ENCODE data around the gene HADH.
A peak's percentile ranks its signal among the peaks of the same experiment; 100 is the strongest.
"Not testable (repeated sequence)": the region's sequence is repeated elsewhere in the genome, so short reads cannot be mapped to it uniquely, and the experiment has no call there.

The HADH gene

DNA sequence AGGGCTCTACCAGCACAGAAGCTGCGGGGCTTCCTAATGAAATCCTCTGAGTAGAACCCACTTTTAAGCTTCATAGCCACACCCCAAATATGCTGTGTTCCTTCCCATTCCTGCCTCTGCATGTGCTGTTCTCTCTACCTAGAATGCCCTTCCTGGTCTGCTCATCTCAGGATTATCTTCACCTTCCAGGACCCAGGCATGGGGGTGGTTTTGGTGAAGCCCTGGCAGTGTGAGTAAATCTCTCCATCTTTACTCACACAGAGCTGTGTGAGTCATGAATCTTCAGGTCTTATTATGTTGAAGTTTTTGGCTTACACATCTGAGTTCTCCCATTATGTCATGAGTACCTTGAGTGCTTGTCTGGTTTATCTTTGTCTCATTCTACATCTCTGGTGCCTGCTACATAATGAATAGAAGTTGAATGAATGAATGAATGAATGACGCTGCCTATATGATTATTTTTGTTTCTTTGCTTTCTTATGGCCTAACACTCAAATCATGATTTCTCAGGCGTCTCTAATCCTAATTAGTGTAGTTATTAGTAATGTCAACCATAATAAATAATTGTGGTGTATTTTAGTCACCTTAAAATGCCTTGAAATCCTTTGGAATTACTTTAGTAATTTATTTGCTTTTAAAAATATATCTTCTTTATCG lies 41.9 kb downstream of the HADH start:
- no peak for DNase-seq (ENCODE audit: low read depth)

GRCh38 chr4:108033348-108033747 lies 43.7 kb downstream of the HADH start:
- no peak for DNase-seq (ENCODE audit: low read depth)

DNA sequence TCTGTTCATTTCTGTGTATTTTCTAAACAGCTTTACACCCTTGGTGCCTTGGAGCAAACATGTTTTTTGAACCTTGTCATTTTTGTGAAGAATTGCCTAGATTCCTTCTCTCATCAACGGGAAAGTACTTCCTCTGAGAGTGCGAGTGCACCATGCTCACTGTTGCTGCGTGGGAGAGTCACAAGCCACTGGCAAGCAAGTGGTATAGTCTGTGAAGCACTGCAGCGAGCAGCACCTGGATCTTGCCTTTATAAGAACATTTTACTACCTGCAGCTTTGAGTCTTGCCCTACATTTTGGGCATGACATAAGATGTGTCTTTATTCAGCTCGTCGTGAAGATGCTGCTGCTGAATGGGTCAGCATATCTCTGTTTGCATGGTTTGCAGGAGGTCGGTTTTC lies 44.9 kb downstream of the HADH start:
- DNase-seq (ENCODE audit: low read depth), result no peak

DNA sequence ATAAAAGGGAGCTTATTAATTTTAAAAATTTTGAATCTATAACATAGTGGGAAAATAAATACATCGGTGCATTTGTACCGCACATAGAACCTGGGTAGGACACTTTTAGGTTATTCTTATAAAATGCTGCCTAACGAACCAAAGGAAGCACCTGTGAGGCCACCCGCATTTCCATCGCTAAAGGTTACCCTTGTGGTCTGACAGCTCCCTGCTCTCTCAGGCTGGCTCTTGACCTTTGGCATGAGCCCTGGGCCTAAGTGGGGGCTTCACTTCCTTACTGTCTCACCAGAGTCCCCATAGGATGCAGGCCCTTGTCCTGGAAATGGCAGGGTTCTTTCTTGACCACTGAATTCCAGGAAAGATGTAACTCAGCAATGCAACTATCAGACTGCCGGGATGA lies 46.0 kb downstream of the HADH start:
- no peak for DNase-seq (ENCODE audit: low read depth)

DNA sequence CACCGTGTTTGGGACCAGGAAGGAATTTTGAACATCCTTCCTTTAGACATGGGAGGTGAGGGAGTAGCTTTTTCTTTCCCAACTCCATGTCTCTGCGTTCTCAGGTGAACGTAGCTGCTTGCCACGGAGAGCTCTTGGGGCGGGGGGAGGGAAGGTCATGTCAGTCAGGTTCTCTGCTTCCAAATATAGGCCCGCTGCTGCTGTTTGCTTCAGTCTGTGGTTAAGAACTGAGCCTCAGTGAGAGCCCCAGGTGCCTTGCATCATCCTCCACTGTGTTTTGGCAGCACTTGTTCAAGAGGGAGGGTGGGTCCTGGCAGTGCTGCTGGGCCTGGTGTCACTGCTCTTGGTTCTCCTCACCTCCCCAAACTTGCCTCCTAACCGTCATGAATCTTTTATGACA lies 46.5 kb downstream of the HADH start:
- DNase-seq (ENCODE audit: low read depth), result no peak

DNA sequence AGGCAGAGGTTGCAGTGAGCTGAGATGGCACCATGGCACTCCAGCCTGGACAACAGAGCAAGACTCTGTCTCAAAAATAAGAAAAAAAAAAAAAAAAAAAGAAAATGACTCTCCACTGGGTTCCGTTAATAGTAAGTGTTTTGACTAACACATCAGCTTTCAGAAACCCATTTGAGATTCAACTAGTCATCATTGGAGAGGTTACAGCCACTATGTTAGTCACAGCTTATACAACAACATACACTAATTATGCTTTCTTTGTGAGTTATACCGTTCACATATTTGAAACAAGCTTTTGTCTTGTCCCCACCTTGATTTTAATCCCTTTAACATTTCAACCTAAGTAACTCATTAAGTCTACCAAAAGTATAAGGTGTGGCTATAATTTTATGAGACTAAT lies 48.2 kb downstream of the HADH start:
- no peak for DNase-seq (ENCODE audit: low read depth)

DNA sequence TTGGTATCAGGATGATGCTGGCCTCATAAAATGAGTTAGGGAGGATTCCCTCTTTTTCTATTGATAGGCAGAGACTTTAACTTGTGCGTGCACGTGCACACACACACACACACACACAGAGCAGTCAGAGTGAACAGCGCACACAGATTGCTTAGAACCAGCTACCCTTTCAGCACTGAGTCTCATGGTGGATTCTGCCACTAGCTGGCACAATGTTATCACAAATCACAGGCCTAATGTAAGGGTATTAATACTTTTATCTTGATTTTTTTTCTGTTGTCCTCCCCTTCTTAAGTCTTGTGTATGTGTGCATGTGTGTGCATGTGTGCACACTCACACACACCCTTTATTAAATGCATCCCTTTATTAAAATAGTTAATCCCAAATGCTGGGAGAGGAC lies 53.2 kb downstream of the HADH start:
- DNase-seq (ENCODE audit: low read depth), result no peak

DNA sequence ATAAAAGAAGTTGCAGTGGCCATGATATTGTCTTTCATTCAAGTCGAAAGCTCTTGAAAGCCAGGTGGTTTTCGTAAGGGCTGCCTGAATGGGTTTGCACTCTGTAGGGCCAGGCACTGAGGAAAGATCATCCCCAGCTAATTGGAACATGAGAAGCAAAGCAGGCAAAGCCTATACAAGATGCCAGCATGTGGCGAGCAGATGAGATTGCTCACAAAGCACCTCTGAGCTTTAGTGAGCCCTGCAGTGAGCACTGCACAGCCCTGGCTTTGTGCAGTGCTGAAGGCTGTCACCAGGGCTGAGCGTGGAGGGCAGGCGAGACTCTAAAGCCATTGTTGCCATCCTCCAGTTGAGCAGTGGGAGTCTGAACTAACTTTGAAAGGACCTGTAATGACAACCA lies 53.8 kb downstream of the HADH start:
- DNase-seq (ENCODE audit: low read depth), result peak; percentile 32

- no peak for DNase-seq (ENCODE audit: low read depth)
Measured at GRCh38 chr4:108044951-108045686, 55.4 kb downstream of the HADH start.

DNA sequence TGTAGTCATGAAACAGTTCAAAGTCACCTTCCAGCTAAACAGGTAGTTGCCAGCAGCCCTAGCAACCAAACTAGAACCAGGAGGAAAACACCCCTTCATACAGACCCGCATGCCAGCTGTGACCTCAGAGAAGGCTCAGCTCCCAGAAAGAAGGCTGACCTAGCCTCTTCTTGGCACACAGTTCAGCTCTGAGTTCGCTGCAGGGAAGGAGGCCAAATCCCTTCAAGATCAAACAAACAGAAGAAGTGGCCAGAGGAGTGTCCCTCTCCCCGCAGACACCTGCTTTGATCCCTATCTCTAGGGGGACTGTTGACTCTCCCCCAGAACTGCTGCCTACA lies 56.0 kb downstream of the HADH start:
- peak; percentile 34 for DNase-seq (ENCODE audit: low read depth)

DNA sequence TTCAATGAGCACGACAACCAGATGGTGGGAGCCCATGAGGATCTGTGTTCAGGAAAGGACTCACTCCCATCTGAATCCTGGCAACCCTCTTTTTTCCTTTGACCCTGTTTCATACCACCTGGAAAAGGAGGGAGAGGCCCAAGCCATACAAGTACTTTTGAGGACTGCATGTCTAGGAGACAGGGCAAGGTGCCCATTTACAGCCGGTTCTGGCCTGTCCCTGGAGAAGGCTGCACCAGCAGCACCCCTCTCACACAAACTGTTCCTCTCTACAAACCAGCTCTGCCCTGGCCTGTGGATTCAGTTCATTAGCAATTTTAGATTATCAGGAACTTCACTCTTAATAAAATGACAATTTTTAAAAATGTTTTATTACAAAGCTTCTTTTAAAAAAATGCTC lies 57.5 kb downstream of the HADH start:
- DNase-seq (ENCODE audit: low read depth), result no peak

GRCh38 chr4:108048157-108048556 lies 58.5 kb downstream of the HADH start:
- DNase-seq (ENCODE audit: low read depth), result no peak

GRCh38 chr4:108048997-108049396 lies 59.3 kb downstream of the HADH start:
- no peak for DNase-seq (ENCODE audit: low read depth)

- DNase-seq (ENCODE audit: low read depth), result no peak
Measured at GRCh38 chr4:108049406-108049805, 59.7 kb downstream of the HADH start.

DNA sequence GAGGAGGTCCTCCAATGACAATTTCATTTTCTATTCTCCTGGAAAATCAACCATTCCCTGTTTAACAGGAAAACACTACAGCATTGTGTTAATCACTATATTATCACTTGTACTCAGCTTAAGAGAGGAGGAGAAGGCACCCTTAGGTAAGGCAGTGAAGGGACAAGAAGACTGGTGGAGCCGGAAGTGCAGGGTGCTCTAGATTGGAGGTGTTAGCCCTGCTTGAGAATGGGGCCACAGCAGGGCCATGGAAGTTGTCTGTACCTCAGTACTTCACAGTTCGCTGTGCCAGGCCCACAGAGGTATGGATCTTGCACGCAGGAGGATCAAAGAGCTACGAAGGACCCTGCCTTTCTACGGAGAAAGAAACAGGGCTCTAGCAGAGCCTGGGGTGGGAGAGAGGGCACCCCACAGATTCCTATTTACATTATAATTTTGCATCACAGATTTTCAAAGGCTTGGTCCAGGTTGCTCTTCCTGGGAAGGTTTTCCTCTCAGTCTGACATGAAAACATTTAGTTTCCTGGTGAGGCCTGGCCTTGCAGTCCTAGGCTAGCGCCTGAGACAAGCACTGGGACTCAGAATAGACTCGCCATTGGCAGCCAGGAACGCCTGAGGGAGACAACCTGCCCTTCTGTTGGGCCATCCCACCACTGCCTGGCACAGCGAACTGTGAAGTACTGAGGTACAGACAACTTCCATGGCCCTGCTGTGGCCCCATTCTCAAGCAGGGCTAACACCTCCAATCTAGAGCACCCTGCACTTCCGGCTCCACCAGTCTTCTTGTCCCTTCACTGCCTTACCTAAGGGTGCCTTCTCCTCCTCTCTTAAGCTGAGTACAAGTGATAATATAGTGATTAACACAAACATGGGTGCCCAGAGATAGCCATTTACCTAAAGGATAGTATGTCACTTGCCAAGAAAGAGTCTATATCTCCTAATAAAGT lies 60.8 kb downstream of the HADH start:
- DNase-seq (ENCODE audit: low read depth), result not testable (repeated sequence)

- no peak for DNase-seq (ENCODE audit: low read depth)
Measured at GRCh38 chr4:108051343-108051742, 61.7 kb downstream of the HADH start.

GRCh38 chr4:108052558-108053120 lies 63.0 kb downstream of the HADH start:
- no peak for DNase-seq (ENCODE audit: low read depth)

- no peak for DNase-seq (ENCODE audit: low read depth)
Measured at GRCh38 chr4:108053251-108053711, 63.6 kb downstream of the HADH start.

DNA sequence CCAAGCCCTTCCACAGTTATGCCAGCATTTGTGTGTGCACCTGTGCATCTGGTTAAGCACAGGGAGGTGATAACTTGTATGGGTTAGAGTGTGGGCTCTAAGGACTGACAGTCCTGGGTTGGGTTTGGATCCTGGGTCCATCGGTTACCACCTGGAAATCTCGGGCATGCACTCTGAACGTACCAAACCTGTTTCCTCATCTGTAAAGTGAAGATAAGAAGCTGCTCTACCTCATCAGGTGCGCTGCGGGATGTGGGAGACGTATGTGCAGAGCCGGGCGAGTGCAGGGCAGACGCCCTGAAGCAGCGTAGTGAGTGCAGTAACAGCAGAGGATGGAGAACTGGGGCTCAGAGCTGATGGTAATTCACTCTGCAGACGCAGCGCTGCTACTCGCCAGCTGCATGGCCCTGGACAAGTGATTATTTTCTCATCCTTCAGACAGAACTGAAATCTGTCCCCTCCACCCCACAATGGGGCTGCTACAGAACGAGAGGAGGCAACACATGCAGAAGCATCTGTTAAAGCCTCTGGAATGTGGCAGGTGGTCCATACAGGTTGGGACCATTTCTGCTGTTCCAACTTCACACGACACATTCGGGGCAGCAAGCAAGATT lies 64.4 kb downstream of the HADH start:
- no peak for DNase-seq (ENCODE audit: low read depth)

- no peak for DNase-seq (ENCODE audit: low read depth)
Measured at GRCh38 chr4:108055787-108056186, 66.1 kb downstream of the HADH start.

DNA sequence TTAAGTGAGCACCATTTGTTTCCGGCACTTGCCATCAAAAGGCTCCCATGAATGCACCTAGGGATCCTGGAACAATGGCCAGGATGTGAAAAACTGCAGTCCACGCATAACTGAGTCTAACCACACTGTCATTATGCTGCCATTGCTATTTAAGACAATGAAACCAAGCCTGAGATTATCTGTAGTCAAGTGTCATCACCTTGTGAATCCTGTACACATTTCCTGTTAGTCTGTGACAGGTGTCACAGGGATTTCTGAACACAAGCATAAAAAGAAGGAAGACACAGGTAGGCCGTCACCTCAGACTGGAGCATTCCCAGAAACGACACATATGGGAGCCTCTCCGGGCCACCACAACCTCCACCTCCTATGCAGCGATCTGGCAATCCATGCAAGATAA lies 66.7 kb downstream of the HADH start:
- DNase-seq (ENCODE audit: low read depth), result no peak
